Smooth muscle cell of the brain vasculature (primary cell): ENCODE results near the gene MYL6B.
"Not testable (repeated sequence)": the region's sequence is repeated elsewhere in the genome, so short reads cannot be mapped to it uniquely, and the experiment has no call there.

Experiments
- DNase-seq: peaks from one replicate; pipeline ENCODE4 v3.0.0-alpha.2; 2012; ENCODE audit warnings: low read depth, low spot score

Gene MYL6B

DNA sequence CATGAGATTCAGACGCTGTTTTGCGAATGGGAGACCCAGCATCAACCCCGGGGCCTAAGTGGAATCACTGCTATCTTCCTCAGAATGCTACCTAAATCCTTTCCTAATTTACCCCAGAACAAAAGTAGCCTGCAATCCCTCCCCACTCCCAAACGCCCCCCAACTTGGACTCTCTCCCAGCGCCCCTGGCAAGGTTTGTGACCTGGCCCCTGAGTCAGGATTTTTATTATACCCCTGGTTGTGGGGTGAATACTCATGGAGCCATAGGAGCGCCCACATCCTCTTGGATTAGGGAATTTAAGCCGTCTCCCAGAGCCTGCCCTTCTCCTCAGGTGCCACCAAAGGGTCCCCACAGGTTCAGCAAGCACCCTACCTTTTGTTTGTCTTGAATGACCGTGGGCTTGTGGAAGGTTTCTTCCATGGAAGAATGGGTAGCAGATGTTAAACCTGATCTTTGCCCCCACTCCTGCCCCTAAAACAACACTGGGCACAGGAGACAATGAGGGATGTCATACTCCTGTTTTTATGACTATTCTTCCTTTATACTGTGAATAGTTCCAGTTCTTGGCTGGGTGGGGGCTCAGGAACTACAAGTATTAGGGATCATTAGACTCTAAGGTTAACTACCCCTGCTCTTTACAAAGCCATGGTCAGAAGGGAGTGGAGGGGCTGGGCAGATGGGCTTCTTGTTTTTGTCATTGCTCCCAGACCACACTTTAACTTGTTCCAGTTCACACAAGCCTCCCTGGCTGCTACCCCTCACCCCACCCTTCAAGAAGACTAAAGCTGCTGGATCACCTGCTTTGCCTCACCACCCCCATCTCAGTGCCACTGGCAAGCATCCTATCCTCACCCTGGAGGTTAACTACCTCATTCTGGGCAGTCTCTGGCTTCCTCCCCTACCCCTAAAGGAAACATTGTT, 630 bp downstream of the MYL6B start:
- DNase-seq, result no peak

DNA sequence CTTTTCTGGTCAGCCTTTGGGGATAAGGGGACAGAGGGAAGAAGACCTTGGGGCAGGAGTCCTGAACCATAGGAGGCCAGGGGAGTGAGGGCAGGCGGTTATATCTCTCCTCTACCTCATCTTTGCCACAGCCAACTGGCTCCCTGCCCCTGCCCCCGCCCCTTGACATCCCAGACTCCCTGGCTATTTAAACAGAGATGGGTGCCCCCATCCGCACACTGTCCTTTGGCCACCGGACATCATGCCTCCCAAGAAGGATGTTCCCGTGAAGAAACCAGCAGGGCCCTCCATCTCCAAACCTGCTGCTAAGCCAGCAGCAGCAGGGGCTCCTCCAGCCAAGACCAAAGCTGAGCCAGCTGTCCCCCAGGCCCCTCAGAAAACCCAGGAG, 1.3 kb downstream of the MYL6B start:
- DNase-seq, result no peak

DNA sequence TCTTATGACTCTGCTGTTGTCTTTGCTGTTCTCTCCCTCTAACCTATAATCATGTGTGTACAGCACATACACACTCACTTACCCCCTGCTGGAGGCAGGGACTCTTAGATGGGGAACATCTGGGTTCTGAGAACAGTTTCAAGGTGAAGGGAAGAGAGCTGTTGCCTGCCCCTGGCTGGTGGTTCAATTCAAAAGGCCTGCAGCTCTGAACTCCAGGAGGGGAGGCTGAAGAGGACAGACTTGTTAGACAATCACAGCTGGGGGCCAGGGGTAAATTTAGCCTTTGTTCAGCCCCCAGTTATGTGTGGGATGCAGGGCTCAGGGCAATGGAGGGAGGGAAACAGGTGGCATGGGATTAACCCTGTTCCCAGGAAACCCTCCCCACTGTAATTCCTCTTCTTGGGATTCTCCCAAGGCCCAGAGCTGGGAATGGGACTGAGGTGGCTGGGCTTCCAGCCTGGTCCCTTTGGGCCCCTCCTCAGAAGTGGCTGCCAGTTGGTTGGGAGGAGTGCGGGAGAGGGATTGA, 1.9 kb downstream of the MYL6B start:
- DNase-seq, result no peak

DNA sequence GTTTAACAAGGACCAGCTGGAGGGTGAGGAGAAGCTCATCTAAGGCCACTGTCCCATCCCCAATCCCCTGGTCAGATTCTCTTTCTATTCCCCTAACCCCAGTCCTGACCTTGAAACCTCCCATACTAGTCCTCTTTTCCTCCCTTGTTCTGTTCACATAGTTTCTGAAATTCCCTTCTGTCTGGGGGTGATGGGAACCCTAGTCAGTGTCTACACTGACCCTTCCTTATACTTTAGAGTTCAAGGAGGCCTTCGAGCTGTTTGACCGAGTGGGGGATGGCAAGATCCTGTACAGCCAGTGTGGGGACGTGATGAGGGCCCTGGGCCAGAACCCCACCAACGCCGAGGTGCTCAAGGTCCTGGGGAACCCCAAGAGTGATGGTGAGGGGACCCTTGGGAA, 2.4 kb downstream of the MYL6B start:
- no peak for DNase-seq

DNA sequence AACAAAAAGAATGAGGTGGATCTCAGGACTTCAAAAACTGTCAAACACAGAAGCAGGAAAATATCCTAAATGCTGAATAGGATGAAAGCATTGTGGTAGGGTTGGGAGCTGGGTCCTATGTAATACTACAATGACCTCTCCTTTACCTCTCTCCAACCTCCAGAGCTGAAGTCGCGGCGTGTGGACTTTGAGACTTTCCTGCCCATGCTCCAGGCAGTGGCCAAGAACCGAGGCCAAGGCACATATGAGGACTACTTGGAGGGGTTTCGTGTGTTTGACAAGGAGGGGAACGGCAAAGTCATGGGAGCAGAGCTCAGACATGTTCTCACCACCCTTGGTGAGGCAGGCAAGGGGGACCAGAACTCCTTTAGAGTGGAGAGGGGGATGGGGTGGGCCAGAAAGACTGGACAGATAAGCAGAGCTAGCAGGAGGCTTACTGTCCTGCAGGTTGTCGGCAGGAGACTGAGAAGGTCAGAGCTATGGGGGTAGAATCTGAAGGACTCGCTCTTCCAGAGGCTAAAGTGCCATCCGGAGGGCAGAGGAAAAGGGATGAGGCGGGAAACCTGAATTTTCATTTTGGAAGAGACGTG, 3.0 kb downstream of the MYL6B start:
- DNase-seq, result no peak

DNA sequence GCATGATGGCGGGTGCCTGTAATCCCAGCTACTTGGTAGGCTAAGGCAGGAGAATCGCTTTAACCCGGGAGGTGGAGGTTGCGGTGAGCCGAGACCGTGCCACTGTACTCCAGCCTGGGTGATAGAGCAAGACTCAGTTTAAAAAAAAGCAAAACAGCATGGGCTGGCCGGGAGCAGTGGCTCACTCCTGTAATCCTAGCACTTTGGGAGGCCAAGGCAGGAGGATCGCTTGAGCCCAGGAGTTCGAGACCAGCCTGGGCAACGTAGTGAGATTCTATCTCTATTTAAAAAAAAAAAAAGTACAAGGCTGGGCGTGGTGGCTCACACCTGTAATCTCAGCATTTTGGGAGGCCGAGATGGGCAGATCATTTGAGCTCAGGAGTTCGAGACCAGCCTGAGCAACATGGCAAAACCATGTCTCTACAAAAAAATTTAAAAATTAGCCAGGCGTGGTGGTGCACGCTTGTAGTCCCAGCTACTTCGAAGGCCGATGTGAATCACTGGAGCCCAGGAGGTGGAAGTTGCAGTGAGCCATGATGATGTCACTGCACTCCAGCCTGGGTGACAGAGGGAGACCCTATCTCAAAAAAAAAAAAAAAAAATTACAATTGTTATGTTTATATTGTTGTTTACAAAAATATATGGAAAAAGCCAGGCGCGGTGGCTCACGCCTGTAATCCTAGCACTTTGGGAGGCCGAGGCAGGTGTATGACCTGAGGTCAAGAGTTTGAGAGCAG, 4.2 kb downstream of the MYL6B start:
- DNase-seq, result not testable (repeated sequence)

DNA sequence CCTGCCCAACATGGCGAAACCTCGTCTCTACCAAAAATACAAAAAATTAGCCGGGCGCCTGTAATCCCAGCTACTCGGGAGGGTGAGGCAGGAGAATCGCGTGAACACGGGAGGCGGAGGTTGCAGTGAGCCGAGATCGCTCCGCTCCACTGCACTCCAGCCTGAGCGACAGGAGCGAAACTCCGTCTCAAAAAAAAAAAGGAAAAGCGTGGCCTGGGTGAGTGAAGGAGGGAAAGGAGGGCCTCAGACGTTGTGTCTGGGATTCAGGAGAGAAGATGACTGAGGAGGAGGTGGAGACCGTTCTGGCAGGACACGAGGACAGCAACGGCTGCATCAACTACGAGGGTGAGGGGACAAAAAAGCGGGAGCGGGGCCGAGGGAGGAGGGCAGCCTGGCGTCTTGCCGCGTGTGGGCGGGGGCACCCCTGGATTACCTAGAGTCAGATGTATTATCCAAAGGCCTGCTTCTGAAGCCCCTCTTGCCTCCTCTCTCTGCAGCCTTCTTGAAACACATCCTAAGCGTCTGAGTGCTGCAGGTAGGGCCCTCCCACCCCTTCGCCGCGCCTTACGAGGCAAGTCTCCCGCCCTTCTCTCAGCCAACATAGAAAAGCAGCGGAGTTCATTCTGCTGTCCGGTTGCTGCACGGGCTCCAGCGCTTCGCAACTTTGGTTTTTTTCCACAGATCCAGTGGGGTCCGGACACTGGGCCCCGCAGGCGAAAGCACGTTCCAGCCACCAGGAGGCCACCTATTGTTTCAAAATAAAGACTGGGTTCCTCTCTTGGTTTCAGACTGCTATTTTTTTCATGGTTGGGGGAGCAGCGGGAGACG, 5.0 kb downstream of the MYL6B start:
- peak; percentile 69 for DNase-seq

DNA sequence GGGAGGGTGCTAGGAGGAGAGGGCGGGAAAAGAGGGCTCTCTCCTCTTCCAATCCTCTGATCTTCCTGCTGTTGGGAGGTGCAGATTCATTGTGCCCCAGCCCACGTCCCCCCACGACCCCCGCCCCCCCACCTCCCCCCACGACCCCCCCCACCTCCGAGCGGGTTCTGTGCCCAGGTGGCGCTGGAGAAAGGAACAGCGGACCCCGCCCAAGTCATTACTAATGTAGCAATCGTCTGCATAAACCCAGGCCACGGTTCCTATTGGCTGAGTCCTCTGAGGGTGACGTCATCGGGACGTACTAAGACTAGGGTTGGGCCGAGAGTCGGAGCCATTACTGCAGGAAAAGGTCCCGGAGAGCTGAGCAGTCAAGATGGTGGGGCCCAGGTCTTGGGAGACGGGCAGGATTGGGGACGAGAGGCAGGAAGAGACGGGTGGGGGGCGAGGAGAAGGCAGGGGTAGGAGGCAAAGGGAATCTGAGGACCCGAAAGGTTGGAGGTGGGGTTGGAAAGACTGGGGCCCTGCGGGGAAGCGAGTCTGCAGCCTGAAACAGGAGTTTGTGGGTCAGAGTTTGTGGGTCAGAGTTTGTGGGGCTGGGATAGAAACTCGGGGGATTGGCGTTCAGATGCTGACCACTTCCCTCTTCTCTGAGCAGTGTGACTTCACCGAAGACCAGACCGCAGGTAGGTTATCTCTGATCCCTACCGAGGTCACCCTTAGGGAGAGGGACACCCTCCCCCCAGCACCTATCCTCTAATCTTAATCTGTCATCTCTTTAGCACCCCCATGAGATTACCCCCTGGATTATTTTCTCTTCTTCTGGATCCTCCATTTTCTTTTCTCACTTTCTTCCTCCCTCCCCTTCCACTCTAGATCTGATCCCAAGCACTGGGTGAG, 5.9 kb downstream of the MYL6B start, which contains the start of gene MYL6:
MYL6 (plus strand) TSS at position 331 of the 897 bp plus-strand sequence; CDS start at position 374, 43 bp downstream.
- DNase-seq, result peak; percentile 96

DNA sequence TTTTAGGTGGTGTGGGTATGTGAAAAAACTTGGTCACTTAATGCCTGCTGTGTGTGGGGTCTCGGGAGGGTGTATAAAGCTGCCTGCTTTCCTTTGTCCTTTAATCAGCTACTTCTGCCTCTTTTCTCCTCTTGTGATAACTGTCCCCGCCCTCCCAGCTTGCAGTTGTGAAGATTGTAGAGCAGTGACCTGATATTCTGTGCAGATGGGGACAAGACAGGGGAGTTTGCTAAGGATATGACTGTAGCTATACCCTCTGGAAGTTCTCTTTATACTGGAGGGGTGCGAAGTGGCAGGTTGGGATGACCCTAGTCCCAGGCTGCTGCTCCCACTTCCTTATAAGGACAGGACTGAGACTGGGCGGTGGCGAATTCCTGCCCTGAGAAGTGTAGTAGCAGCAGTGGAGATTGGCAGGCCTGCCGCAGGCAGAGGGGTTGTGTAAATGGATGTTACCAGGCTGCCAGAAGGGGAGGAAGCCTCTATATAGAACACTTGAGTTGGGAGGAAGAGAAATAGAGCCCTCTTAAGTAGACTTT, 6.6 kb downstream of the MYL6B start:
- DNase-seq, result no peak

DNA sequence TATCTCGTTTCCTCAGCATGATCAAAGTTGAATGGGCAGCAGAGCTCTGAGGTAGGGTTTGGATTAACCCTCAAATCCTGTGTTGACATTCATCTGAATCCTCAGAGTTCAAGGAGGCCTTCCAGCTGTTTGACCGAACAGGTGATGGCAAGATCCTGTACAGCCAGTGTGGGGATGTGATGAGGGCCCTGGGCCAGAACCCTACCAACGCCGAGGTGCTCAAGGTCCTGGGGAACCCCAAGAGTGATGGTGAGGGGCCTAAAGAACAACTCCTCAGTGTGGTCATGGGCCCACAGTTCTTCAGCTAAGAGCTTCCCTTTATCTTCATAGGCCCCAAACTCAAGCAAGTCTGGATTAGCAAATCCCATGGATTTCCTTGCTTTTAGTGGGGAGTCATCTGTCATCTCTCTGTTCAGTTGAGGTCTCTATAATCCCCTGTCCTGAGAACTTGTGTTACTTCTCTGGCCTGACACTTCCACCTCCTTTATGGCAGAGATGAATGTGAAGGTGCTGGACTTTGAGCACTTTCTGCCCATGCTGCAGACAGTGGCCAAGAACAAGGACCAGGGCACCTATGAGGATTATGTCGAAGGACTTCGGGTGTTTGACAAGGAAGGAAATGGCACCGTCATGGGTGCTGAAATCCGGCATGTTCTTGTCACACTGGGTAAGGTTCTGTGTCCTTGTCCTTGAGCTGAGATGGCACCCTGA, 7.2 kb downstream of the MYL6B start:
- DNase-seq, result no peak

DNA sequence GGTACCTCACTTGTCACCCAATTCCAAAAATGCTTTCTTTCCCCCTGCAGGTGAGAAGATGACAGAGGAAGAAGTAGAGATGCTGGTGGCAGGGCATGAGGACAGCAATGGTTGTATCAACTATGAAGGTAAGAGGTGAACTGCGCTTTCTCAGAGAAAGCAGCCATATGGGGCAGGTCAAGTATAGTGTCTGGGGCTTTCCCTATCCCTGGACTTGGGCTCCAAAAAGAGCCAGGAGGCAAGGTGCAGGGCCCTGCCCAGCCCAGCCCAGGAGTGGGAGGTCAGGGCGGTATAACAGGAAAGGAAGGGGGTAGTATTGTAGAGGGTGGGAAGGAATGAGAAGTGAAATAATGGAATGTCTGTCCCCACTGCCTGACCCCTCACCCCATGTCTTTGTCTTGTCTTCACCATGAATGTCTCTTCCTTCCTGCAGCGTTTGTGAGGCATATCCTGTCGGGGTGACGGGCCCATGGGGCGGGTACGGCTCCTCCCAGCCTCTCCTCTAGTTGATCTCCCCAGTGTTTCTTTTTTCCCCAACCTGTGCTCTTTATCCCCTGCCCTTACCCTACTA, 7.9 kb downstream of the MYL6B start:
- DNase-seq, result no peak

DNA sequence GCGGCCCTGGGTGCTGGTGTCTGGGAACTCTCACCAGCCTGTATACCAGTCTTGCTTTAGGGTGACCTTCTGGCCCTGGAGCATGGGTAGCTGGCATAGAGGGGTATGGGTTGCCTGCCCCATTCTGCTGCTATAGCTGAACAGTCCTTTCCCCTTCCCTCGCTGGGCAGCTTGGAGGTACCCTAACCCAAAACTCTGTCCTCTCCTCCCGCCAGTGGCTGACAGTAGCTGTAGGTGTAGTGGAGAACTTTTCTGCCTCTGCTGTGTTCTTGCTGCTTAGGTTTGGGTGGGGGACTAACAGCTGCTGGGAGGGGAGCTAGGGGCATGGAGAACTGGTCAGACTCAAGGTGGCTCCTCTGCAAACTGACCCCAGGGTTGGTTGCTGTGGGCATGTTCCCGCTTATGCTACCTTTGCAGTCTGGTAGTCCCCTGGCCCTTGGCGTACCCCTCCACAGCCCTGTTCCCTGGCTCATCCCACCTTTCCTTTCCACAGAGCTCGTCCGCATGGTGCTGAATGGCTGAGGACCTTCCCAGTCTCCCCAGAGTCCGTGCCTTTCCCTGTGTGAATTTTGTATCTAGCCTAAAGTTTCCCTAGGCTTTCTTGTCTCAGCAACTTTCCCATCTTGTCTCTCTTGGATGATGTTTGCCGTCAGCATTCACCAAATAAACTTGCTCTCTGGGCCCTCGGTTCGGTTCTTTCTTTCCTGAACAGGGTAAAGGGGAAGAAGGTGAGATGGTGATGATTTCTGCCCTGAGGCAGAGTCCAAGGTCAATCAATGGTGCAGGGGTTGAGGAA, 8.7 kb downstream of the MYL6B start:
- DNase-seq, result no peak

DNA sequence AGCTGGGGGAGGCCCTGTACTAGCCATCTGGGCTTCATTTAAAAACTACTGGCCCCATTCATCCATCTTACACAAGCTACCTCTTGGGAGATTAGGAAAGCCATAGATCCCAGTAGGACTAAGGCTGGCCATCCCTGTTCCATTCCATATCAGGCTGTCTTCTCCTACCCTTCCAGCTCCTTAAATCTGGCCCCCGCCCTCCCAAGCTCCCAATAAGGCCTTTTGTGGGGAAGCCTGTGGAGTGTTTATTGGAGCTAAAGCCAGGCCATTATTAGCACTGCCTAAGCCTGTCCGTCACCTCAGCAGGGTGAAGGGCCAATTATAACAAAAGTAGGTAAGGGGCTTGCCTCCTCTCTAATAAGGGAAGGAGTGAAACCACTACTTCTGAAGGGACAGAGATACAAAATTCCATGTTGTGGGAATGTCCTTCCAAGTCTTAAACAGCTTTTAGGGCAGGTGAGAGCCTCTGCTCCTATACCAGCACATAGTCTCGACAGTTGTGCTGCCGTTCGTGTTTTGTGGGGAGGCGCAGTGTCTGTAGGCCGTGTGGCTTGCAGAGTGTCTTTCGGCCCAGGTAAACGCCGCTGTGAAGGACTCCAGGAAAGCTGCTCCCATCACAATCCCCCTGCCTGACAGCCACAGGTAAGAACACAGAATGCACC, 9.4 kb downstream of the MYL6B start:
- DNase-seq, result no peak

DNA sequence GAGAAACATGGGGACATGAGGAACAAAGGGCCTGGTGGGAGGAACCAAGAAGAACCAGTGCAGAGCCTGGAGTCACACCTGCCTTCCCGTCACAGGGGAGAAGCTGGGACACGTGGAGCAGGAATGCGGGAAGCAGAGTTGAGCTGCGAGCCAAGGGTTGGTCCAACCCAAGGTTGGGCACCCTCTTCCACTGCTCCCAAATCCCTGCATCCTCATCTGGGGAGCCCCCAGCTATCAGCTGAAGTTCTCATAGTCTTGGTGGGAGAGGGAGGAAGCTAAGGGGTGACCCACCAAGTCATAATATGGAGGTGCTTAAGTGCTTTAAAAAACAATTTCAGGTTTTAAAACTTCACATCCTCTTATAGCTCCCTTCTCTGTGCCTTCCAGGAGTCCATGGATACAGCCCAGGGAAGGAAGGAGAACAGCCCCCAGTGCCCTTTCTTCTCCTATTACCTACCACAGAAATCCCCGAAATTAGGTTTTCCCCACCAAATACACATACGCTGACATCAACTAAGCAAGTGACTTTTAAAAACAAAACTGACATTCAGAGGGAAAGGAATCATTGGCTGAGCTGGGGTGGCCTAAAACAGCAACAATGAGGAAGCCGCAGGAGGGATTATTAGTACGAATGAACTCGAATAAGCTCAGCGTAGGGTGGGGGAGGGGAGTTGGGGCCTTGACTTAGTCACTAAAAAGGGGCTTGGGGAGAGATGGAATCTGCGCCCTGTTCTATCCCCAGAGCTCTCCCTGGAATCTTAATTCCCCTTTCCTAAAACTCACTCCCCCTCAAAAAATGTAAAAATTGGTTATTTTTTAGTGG, 10.3 kb downstream of the MYL6B start:
- DNase-seq, result no peak

DNA sequence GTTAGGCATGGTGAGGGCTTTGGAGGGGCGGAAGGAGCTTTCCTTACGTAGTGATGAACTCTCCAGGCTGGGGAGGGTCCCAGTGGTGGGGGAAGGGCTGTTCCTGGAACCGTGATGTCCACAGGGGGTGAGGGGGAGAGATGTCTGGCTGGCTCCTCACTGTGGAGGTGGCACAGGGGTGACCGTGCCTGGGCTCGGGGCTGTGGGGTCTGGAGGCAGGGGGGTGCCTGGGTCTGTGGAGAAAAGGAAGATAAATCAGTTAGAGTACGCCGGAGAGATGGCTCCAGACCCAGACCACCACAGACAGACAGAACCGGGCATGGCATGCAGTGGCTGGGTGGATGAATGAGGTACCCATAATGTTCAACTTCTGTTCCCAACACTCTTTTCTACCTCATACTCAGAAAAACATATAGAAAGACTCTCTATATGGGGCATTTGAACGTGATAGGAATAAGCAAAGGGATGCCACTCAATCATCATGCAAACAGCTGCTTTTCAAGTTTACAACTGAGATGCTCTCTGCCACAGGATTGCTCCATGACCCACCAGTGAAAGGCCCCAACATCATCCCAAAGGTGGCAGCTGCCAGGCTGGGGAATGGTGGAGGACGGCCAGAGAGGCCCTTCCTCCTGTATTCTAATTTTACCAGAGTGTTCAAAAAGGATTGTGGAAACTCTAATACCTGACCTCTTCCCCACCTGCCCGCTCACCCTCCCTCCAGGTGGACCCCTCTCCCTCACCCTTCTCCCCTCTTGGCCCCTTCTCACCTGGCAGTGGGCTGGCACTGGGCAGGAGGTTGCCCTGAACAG, 11.4 kb downstream of the MYL6B start:
- no peak for DNase-seq

DNA sequence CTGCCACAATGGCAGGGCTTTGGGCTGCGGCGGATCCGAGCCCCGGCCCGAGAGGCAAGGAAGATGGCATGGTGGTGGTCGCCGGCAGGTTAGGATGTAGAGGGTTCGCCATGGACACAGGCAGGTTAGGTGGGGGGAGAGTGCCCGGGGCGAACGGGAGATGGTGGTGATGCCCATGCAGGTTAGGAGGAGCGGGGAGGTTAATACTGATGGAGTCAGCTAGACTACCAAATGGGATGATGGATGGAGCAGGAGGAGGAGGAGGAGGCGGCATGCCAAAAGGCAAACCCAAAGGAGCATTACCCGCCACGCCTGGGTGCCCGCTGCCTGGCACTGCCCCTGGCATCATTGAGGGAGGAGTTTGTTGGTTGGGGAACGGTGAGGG, 11.9 kb downstream of the MYL6B start:
- no peak for DNase-seq
